SU-DHL-6 (cell line): ENCODE measurements around the gene ACTL6B.
A peak's percentile ranks its signal among the peaks of the same experiment; 100 is the strongest.

Source experiments
- H2AFZ ChIP-seq: fragments of 200-600 bp; sonication (generic); 2 replicates; pipeline ENCODE4 v1.6.1; 2014; ENCODE audit warnings: low read depth, mild to moderate bottlenecking, moderate library complexity, mixed read lengths, antibody characterized with exemption, low read length; ENCODE audit not compliant: severe bottlenecking
- H3F3A ChIP-seq: fragments of 200-600 bp; shearing (Covaris generic); 2 replicates; pipeline ENCODE4 v1.6.0; 2016; ENCODE audit warnings: antibody characterized with exemption, mild to moderate bottlenecking; ENCODE audit not compliant: insufficient read depth
- H3K27ac ChIP-seq: fragments of 200-600 bp; sonication (generic); 2 replicates; pipeline ENCODE4 v1.5.1; 2016; ENCODE audit warnings: low read depth, mild to moderate bottlenecking, low read length, moderate library complexity, mixed read lengths
- H3K27me3 ChIP-seq: fragments of 200-600 bp; sonication (generic), shearing (Covaris generic); 2 replicates; pipeline ENCODE4 v1.6.0; 2014; ENCODE audit warnings: mild to moderate bottlenecking, low read length
- H3K36me3 ChIP-seq: fragments of 200-600 bp; sonication (generic); 2 replicates; pipeline ENCODE4 v1.6.1; 2014; ENCODE audit warnings: mild to moderate bottlenecking, low read length, mixed read lengths
- H3K4me2 ChIP-seq: fragments of 300-600, 200-600 bp; shearing (Covaris generic), sonication (generic); 2 replicates; pipeline ENCODE4 v1.6.0; 2014; ENCODE audit warnings: low read length, low read depth, mild to moderate bottlenecking; ENCODE audit not compliant: poor library complexity, severe bottlenecking
- H3K4me3 ChIP-seq: fragments of 200-600 bp; sonication (generic); 2 replicates; pipeline ENCODE4 v1.5.1; 2014; ENCODE audit warnings: antibody characterized with exemption, low read length, mild to moderate bottlenecking, mixed read lengths; ENCODE audit not compliant: insufficient read depth, poor library complexity, severe bottlenecking
- H3K79me2 ChIP-seq: fragments of 200-600 bp; sonication (generic); 2 replicates; pipeline ENCODE4 v1.6.1; 2014; ENCODE audit warnings: mild to moderate bottlenecking, low read length, moderate library complexity; ENCODE audit not compliant: insufficient read depth
- H3K9ac ChIP-seq: fragments of 200-600 bp; sonication (generic); 2 replicates; pipeline ENCODE4 v1.7.0; 2014; ENCODE audit warnings: mild to moderate bottlenecking, low read length
- H3K9me2 ChIP-seq: fragments of 200-600 bp; sonication (generic); replicated peaks from 2 replicates; pipeline ENCODE4 v1.6.1; 2014; ENCODE audit warnings: low read length; ENCODE audit not compliant: insufficient read depth
- H3K9me3 ChIP-seq: fragments of 200-600 bp; sonication (generic); 2 replicates; pipeline ENCODE4 v1.6.1; 2014; ENCODE audit warnings: low read length, mixed read lengths; ENCODE audit not compliant: insufficient read depth
- H4K20me1 ChIP-seq: fragments of 200-600 bp; sonication (generic); 2 replicates; pipeline ENCODE4 v1.6.1; 2014; ENCODE audit warnings: low read depth, mild to moderate bottlenecking, antibody characterized with exemption, low read length, moderate library complexity, mixed read lengths
- EZH2phosphoT487 ChIP-seq: fragments of 200-600 bp; sonication (generic), shearing (Covaris generic); conservative IDR thresholded peaks from 2 replicates; pipeline ENCODE4 v1.6.1; 2018; ENCODE audit warnings: mild to moderate bottlenecking, antibody characterized with exemption, low read length, moderate library complexity, mixed read lengths
- TF ChIP-seq, protein P1 (sequence below): fragments of 200-600 bp; sonication (generic); IDR thresholded peaks from one replicate; pipeline ENCODE4 v1.5.1; 2017; ENCODE audit warnings: antibody characterized with exemption, mild to moderate bottlenecking, low read length, moderate library complexity; ENCODE audit not compliant: insufficient read depth, poor library complexity, severe bottlenecking

ACTL6B gene

DNA sequence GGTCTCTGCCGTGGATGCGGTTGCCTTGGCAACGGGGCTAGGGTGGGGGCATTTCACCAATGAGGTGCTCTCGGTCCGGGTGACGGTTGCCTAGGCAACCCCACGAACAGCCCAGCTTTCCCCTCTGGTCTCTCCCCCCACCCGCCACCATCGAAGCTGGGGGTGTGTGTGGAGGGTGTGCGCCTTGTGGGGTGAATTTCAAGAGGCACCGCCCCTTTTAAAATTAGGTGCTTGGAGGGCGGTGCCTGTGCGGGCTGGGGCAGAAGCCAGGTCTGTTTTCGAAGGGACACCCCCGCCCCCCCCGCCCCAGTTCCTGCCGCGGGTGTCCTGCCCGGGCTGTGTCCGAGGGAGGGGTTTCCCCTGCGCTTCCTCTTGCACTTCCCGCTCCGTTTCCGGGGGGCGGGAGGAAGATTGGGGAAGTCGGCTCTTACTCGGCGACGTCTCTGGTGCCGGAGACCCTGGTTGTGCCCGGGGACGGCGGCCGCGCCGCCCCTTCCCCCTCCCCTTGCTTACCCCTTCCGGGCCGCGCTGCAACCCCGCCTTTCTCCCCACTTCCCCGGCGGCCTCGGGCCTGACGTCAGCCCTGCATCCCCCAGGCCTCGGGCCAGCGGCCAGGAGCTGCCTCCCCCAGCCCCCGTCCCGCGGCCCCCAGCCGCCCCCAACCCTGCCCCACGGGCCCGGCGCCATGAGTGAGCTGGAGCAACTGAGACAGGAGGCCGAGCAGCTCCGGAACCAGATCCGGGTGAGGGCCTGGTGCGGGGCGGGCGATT, 19.5 kb upstream of the ACTL6B start:
- TF ChIP-seq EZH2phosphoT487: no peak
- TF ChIP-seq, protein P1, sequence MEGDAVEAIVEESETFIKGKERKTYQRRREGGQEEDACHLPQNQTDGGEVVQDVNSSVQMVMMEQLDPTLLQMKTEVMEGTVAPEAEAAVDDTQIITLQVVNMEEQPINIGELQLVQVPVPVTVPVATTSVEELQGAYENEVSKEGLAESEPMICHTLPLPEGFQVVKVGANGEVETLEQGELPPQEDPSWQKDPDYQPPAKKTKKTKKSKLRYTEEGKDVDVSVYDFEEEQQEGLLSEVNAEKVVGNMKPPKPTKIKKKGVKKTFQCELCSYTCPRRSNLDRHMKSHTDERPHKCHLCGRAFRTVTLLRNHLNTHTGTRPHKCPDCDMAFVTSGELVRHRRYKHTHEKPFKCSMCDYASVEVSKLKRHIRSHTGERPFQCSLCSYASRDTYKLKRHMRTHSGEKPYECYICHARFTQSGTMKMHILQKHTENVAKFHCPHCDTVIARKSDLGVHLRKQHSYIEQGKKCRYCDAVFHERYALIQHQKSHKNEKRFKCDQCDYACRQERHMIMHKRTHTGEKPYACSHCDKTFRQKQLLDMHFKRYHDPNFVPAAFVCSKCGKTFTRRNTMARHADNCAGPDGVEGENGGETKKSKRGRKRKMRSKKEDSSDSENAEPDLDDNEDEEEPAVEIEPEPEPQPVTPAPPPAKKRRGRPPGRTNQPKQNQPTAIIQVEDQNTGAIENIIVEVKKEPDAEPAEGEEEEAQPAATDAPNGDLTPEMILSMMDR: no peak

DNA sequence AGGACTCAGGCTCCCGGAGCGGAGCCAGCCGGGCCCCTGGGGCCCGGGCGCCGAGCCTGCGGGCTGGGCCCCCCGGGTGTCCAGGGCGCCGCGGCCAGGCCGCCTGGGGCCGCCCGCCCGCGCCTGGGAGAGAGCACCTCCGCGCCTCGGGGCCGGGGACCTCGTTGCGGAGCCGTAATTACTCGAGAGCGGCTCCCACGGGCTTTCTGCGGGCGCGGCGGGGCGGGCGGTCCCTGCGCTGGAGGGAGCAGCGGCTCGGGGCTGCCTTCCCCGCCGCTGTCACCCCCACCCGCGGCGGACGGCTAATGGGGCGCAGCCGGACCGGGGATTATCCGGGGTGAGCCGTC, 18.8 kb upstream of the ACTL6B start:
- Histone ChIP-seq H4K20me1 (no peaks in the 10 kb centered on the region; the same call in 1 of the 2 replicates), H3K9ac (peak overlapping the region; percentile 87), H3K4me3 (peak overlapping the region; percentile 86), H3K27me3 (no peaks in the 10 kb centered on the region), H3K9me2 (no peaks in the 10 kb centered on the region), H3K4me2 (peak overlapping the region; percentile 71), H3K9me3 (no peaks in the 10 kb centered on the region), H3F3A (peaks cover 15% of the 10 kb centered on the region), H2AFZ (no peak overlapping the region), H3K27ac (peak overlapping the region; percentile 70), H3K79me2 (peaks cover 13% of the 10 kb centered on the region), H3K36me3 (no peaks in the 10 kb centered on the region)
- no peak for TF ChIP-seq EZH2phosphoT487
- TF ChIP-seq, protein P1: no peak

More for the DNA sequence above, 19.5 kb upstream of the ACTL6B start:
- no peak overlapping the region for H2AFZ ChIP-seq
- no peaks in the 10 kb centered on the region for H3K36me3 ChIP-seq
- H3K4me3 ChIP-seq: peak overlapping the region; percentile 86
- peaks cover 22% of the 10 kb centered on the region for H3F3A ChIP-seq
- no peaks in the 10 kb centered on the region for H3K27me3 ChIP-seq
- H3K4me2 ChIP-seq: peak overlapping the region; percentile 71
- no peaks in the 10 kb centered on the region for H3K9me3 ChIP-seq
- H3K27ac ChIP-seq: peak overlapping the region; percentile 70
- H3K79me2 ChIP-seq: peaks cover 13% of the 10 kb centered on the region
- H4K20me1 ChIP-seq: no peaks in the 10 kb centered on the region; the same call in 1 of the 2 replicates
- H3K9me2 ChIP-seq: no peaks in the 10 kb centered on the region
- peak overlapping the region; percentile 87 for H3K9ac ChIP-seq

DNA sequence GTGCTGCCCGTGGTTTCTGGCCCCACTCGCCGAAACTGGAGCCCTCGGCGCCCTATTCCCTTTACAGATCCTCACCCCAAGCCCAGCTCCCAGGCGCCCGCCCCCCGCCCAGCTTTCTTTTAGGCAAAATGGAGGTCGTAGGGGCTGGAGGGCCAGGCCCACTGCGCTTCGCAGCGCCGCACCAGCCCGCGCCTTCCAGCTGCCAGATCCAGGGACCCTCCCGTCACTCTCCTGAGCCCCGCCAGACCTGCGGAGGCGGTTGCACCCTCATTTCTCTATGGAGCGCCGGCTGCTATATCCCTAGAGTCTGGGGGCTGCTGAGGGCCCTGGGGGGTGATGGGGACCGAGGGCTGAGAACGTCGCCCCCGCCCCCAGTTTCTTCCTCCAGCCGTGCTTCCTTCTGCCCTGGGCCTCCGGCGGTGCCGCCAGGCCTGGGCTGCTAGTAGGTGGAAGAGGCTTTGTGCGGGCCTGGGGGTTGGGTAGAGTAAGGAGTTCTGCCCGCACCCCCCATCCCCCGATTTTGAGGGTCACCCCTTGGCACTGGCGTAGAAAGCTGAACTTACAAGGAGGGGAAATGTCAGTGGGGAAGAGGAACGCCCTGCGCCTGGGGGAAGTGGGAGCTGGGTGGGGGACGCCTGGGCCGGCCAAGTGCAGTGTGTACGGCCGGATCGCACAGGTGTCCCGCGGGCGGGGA, 18.3 kb upstream of the ACTL6B start:
- H3K9me3 ChIP-seq: no peaks in the 10 kb centered on the region
- H3K9ac ChIP-seq: peak overlapping the region; percentile 87
- peaks cover 13% of the 10 kb centered on the region for H3K79me2 ChIP-seq
- H3K4me3 ChIP-seq: peak overlapping the region; percentile 86
- H2AFZ ChIP-seq: no peak overlapping the region
- no peaks in the 10 kb centered on the region for H3K9me2 ChIP-seq
- H3F3A ChIP-seq: peaks cover 10% of the 10 kb centered on the region
- H3K27ac ChIP-seq: peak overlapping the region; percentile 70
- no peaks in the 10 kb centered on the region for H3K36me3 ChIP-seq
- TF ChIP-seq, protein P1: no peak
- TF ChIP-seq EZH2phosphoT487: no peak
- no peaks in the 10 kb centered on the region; the same call in 1 of the 2 replicates for H4K20me1 ChIP-seq
- H3K4me2 ChIP-seq: peak overlapping the region; percentile 71
- H3K27me3 ChIP-seq: no peaks in the 10 kb centered on the region
